CD4-positive, alpha-beta T cell (primary cell): ENCODE data around the gene SMC6. TPM values are rescaled to one million over a fixed set of nuclear protein-coding genes. Genes with fewer than 3 reads are reported as not detected.

Source experiments
- ATAC-seq: fragments of 200-7000 bp; cut with Tn5 transposase; one replicate; pipeline ENCODE4 v1.10.0; 2022; ENCODE audit warnings: mild to moderate bottlenecking; ENCODE audit not compliant: poor library complexity
- CTCF ChIA-PET: fragments of 350-600 bp; sonication (Branson Sonifier 250); formaldehyde crosslinking; loops from one replicate; lab custom pipeline; 2021; ENCODE audit warnings: antibody characterized with exemption, inconsistent platforms; lab: Charles Lee
- POLR2A ChIA-PET: fragments of 350-600 bp; sonication (Branson Sonifier 250); formaldehyde crosslinking; loops from one replicate; lab custom pipeline; 2021; ENCODE audit warnings: antibody characterized with exemption, inconsistent platforms; lab: Charles Lee
- DNase-seq, 14 experiments: peaks; one replicate each; pipeline ENCODE4 v3.0.0-alpha.2; 2013 to 2020; ENCODE audit warnings: mixed read lengths in 2 of 14
- H3K27ac ChIP-seq, 2 donors: one replicate each; pipeline versions ENCODE4 v1.5.1 to v1.7.0; 2013; ENCODE audit warnings: low read length in 2 of 2, low read depth in 1 of 2, mild to moderate bottlenecking in 1 of 2
- H3K27me3 ChIP-seq, 2 experiments: 1 replicate in 1 of 2; 2 replicates in 1 of 2; pipeline versions ENCODE4 v1.6.1 to v1.7.0; 2013; ENCODE audit warnings: low read length in 2 of 2, control low read depth in 1 of 2, mild to moderate bottlenecking in 1 of 2, moderate library complexity in 1 of 2; ENCODE audit not compliant: insufficient read depth in 2 of 2, control insufficient read depth in 1 of 2
- H3K36me3 ChIP-seq: one replicate; pipeline ENCODE4 v1.6.1; 2013; ENCODE audit warnings: low read length, control low read depth; ENCODE audit not compliant: insufficient read depth
- H3K4me1 ChIP-seq: one replicate; pipeline ENCODE4 v1.6.1; 2013; ENCODE audit warnings: low read length, control low read depth; ENCODE audit not compliant: insufficient read depth
- H3K4me3 ChIP-seq: one replicate; pipeline ENCODE4 v1.5.1; 2013; ENCODE audit warnings: mild to moderate bottlenecking, low read length, moderate library complexity
- H3K9me3 ChIP-seq, 2 experiments: 1 replicate in 1 of 2; 2 replicates in 1 of 2; pipeline versions ENCODE4 v1.6.1 to v1.7.0; 2013; ENCODE audit warnings: low read length in 2 of 2, mild to moderate bottlenecking in 2 of 2, control low read depth in 1 of 2, moderate library complexity in 1 of 2; ENCODE audit not compliant: control insufficient read depth in 1 of 2, insufficient read depth in 1 of 2
- H3K27ac Mint-ChIP-seq: one replicate; pipeline ENCODE4 v1.8.0; 2020; ENCODE audit warnings: mixed read lengths
- H3K27me3 Mint-ChIP-seq: one replicate; pipeline ENCODE4 v1.8.0; 2021; ENCODE audit warnings: mixed read lengths
- H3K36me3 Mint-ChIP-seq: one replicate; pipeline ENCODE4 v1.8.0; 2021; ENCODE audit warnings: low read depth, mixed read lengths
- H3K4me1 Mint-ChIP-seq: one replicate; pipeline ENCODE4 v1.8.0; 2021; ENCODE audit warnings: low read depth, mixed read lengths
- H3K4me3 Mint-ChIP-seq: one replicate; pipeline ENCODE4 v1.8.0; 2020; ENCODE audit warnings: mild to moderate bottlenecking, mixed read lengths
- H3K9me3 Mint-ChIP-seq: one replicate; pipeline ENCODE4 v1.8.0; 2020; ENCODE audit warnings: mixed read lengths
- intact Hi-C, 2 experiments: fragments of 100-400 bp; cut with DNase I in 1 of 2; cut with micrococcal nuclease in 1 of 2; formaldehyde crosslinking; loops; one replicate each; pipeline versions ENCODE4 v1.15.1 to v1.9.0; 2023 to 2025; cut with DNase I, micrococcal nuclease
- total RNA-seq, 174 experiments: library from RNA in 2 of 174; stranded (reverse) in 2 of 174; gene quantifications; one replicate each; pipeline ENCODE4 v1.2.3 and lab custom pipeline; 2021 to 2026
- TF ChIP-seq, protein P1 (sequence below): fragments of 200-600 bp; IDR thresholded peaks from one replicate; pipeline ENCODE4 v1.8.0; 2022; ENCODE audit warnings: antibody characterized with exemption, mild to moderate bottlenecking

Gene SMC6
- total RNA-seq, 2 experiments from 2014 or later = 7.1 to 7.8 TPM

DNA sequence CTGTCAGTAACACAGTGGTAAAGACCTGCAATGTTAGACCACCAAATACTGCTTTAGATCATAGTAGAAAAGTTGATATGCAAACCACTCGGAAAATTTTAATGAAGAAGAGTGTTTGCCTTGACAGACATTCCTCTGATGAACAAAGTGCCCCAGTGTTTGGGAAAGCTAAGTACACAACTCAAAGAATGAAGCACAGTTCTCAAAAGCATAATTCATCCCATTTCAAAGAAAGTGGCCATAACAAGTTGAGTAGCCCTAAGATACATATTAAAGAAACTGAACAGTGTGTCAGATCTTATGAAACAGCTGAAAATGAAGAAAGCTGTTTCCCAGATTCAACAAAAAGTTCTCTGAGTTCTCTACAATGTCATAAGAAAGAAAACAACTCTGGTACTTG lies 27.9 kb upstream of the SMC6 start:
- ATAC-seq = no peak
- H3K4me3 Mint-ChIP-seq = no peak overlapping the region
- no peaks in the 10 kb centered on the region for H3K27me3 Mint-ChIP-seq
- no peaks in the 10 kb centered on the region for H3K4me1 Mint-ChIP-seq
- no peak for DNase-seq
- Histone ChIP-seq H3K27ac (no peak overlapping the region), H3K9me3 (peaks cover 0 to 6% of the 10 kb centered on the region in 2 experiments), H3K27me3 (no peaks in the 10 kb centered on the region), H3K4me1 (no peaks in the 10 kb centered on the region), H3K4me3 (no peak overlapping the region), H3K36me3 (no peaks in the 10 kb centered on the region)
- ChIA-PET POLR2A (no interaction called here), CTCF (no interaction called here)
- no peak overlapping the region for H3K27ac Mint-ChIP-seq
- intact Hi-C loops = no loop called here
- H3K9me3 Mint-ChIP-seq = no peaks in the 10 kb centered on the region
- TF ChIP-seq, protein P1, sequence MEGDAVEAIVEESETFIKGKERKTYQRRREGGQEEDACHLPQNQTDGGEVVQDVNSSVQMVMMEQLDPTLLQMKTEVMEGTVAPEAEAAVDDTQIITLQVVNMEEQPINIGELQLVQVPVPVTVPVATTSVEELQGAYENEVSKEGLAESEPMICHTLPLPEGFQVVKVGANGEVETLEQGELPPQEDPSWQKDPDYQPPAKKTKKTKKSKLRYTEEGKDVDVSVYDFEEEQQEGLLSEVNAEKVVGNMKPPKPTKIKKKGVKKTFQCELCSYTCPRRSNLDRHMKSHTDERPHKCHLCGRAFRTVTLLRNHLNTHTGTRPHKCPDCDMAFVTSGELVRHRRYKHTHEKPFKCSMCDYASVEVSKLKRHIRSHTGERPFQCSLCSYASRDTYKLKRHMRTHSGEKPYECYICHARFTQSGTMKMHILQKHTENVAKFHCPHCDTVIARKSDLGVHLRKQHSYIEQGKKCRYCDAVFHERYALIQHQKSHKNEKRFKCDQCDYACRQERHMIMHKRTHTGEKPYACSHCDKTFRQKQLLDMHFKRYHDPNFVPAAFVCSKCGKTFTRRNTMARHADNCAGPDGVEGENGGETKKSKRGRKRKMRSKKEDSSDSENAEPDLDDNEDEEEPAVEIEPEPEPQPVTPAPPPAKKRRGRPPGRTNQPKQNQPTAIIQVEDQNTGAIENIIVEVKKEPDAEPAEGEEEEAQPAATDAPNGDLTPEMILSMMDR = no peak
- peaks cover 15% of the 10 kb centered on the region for H3K36me3 Mint-ChIP-seq

DNA sequence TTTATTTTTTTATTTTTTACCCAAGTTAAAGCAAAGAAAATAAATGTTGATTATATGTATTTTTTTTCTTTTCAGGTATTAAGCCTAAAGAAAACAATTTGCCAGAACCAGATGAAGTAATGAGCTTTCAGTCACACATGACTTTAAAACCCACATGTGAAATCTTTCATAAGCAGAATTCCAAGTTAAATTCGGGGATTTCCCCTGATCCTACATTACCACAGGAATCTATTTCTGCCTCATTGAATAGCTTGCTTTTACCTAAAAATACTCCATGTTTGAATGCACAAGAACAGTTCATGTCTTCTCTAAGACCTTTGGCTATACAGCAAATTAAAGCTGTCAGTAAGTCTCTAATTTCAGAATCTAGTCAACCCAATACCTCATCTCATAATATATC lies 26.9 kb upstream of the SMC6 start:
- CTCF ChIA-PET = interaction anchor here (0.7 kb wide), 1 partner anchor 1790 kb away, joined by 3 read pairs; no protein-coding TSS in a partner anchor
- Histone ChIP-seq H3K36me3 (no peaks in the 10 kb centered on the region), H3K9me3 (peaks cover 0 to 5% of the 10 kb centered on the region in 2 experiments), H3K27me3 (no peaks in the 10 kb centered on the region), H3K27ac (no peak overlapping the region), H3K4me3 (no peak overlapping the region), H3K4me1 (no peaks in the 10 kb centered on the region)
- no peak overlapping the region for H3K27ac Mint-ChIP-seq
- ATAC-seq = no peak
- no peak for DNase-seq
- no peaks in the 10 kb centered on the region for H3K27me3 Mint-ChIP-seq
- no peaks in the 10 kb centered on the region for H3K9me3 Mint-ChIP-seq
- POLR2A ChIA-PET = no interaction called here
- TF ChIP-seq, protein P1 = no peak
- no peak overlapping the region for H3K4me3 Mint-ChIP-seq
- H3K4me1 Mint-ChIP-seq = no peaks in the 10 kb centered on the region
- intact Hi-C loops = no loop called here
- peaks cover 19% of the 10 kb centered on the region for H3K36me3 Mint-ChIP-seq

DNA sequence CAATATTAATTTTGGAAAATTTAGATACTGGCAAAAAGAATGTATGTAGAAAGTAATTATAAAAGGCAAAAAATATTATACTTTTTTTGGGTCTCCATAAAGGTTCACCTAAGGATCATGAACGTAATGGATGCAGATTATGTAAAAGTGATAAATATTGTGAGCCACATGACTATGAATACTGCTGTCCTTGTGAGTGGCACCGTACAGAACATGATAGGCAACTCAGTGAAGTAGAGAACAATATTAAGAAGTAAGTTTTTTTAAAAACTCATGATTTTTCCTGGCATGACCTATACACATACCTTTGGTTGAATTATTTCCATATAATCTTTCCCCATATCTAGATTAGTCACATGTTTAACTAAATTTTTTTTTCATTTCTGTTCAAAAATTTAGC lies 18.9 kb upstream of the SMC6 start:
- Histone ChIP-seq H3K4me1 (no peaks in the 10 kb centered on the region), H3K27ac (no peak overlapping the region), H3K27me3 (no peaks in the 10 kb centered on the region), H3K36me3 (no peaks in the 10 kb centered on the region), H3K9me3 (no peaks in the 10 kb centered on the region), H3K4me3 (no peak overlapping the region)
- H3K36me3 Mint-ChIP-seq = peaks cover 10% of the 10 kb centered on the region
- ChIA-PET CTCF (no interaction called here), POLR2A (no interaction called here)
- H3K4me1 Mint-ChIP-seq = no peaks in the 10 kb centered on the region
- H3K27me3 Mint-ChIP-seq = no peaks in the 10 kb centered on the region
- TF ChIP-seq, protein P1 = no peak
- DNase-seq (no peak), ATAC-seq (no peak)
- intact Hi-C loops = no loop called here
- no peaks in the 10 kb centered on the region for H3K9me3 Mint-ChIP-seq
- H3K4me3 Mint-ChIP-seq = no peak overlapping the region
- no peak overlapping the region for H3K27ac Mint-ChIP-seq
